HAP-1 (cell line): ENCODE measurements around the gene SELENOH.
"Not testable (repeated sequence)": the region's sequence is repeated elsewhere in the genome, so short reads cannot be mapped to it uniquely, and the experiment has no call there.

Source experiments
- DNase-seq, 2 experiments: peaks; one replicate each; pipeline ENCODE4 v3.0.0-alpha.2; 2016 to 2020; ENCODE audit warnings: low spot score in 2 of 2
- H3K27me3 ChIP-seq: fragments of 250-450 bp; sonication (Bioruptor Pico); 2 replicates; pipeline ENCODE4 v1.5.1; 2020; ENCODE audit warnings: low read depth, mild to moderate bottlenecking, moderate library complexity
- H3K36me3 ChIP-seq: fragments of 250-450 bp; sonication (Bioruptor Pico); replicated peaks from 2 replicates; pipeline ENCODE4 v1.5.1; 2020; ENCODE audit warnings: mild to moderate bottlenecking
- H3K4me1 ChIP-seq: fragments of 250-450 bp; sonication (Bioruptor Pico); 2 replicates; pipeline ENCODE4 v1.5.1; 2020; ENCODE audit warnings: mild to moderate bottlenecking
- H3K4me3 ChIP-seq: fragments of 250-450 bp; sonication (Bioruptor Pico); 2 replicates; pipeline ENCODE4 v1.5.1; 2020; ENCODE audit warnings: mild to moderate bottlenecking, moderate library complexity
- H3K9me3 ChIP-seq: fragments of 250-450 bp; sonication (Bioruptor Pico); 2 replicates; pipeline ENCODE4 v1.5.1; 2020; ENCODE audit warnings: mild to moderate bottlenecking, moderate library complexity
- in situ Hi-C: fragments of 300-500 bp; cut with MboI; formaldehyde crosslinking; loops from 3 replicates; pipeline ENCODE4 v1.14.3; 2020; ENCODE audit warnings: low sequenced_read_pairs, inconsistent platforms, mixed read lengths

Gene SELENOH

GRCh38 chr11:57741132-57742086 is at the start of gene SELENOH:
Gene SELENOH (plus strand): TSS chr11:57741491. CDS start chr11:57741596, 105 bp downstream.
- Histone ChIP-seq H3K4me3 (peak within 1 kb of the TSS; percentile 93), H3K27me3 (no peaks in the 10 kb centered on the region), H3K9me3 (no peaks in the 10 kb centered on the region), H3K4me1 (peaks cover 4% of the 10 kb centered on the region), H3K36me3 (peaks cover 52% of the 10 kb centered on the region)
- peak; percentile 97 to 98 for DNase-seq
- in situ Hi-C loops = no loop called here

- no peak for DNase-seq
- Histone ChIP-seq H3K4me3 (no peak overlapping the region), H3K4me1 (no peaks in the 10 kb centered on the region), H3K27me3 (no peaks in the 10 kb centered on the region), H3K9me3 (no peaks in the 10 kb centered on the region), H3K36me3 (peaks cover 71% of the 10 kb centered on the region)
- in situ Hi-C loops = no loop called here
Observed at GRCh38 chr11:57698843-57699365, 42.4 kb upstream of the SELENOH start.

- Histone ChIP-seq H3K27me3 (no peaks in the 10 kb centered on the region), H3K36me3 (peaks cover 70% of the 10 kb centered on the region), H3K4me3 (no peak overlapping the region), H3K9me3 (no peaks in the 10 kb centered on the region), H3K4me1 (no peaks in the 10 kb centered on the region)
- no peak for DNase-seq
- in situ Hi-C loops = no loop called here
Observed at GRCh38 chr11:57699813-57700212, 41.5 kb upstream of the SELENOH start.

GRCh38 chr11:57700425-57700824 is 40.9 kb upstream of the SELENOH start:
- Histone ChIP-seq H3K4me1 (no peaks in the 10 kb centered on the region), H3K4me3 (no peak overlapping the region), H3K27me3 (no peaks in the 10 kb centered on the region), H3K9me3 (no peaks in the 10 kb centered on the region), H3K36me3 (peaks cover 66% of the 10 kb centered on the region)
- DNase-seq = no peak
- in situ Hi-C loops = no loop called here

- 0 out of 2 replicates have a peak, but pooled peaks cover 2% of the 10 kb centered on the region for H3K4me1 ChIP-seq
- H3K9me3 ChIP-seq = no peaks in the 10 kb centered on the region
- in situ Hi-C loops = no loop called here
- DNase-seq = no peak
- H3K27me3 ChIP-seq = no peaks in the 10 kb centered on the region
- H3K4me3 ChIP-seq = no peak overlapping the region
- H3K36me3 ChIP-seq = peaks cover 44% of the 10 kb centered on the region
Observed at GRCh38 chr11:57703341-57703740, 38.0 kb upstream of the SELENOH start.

GRCh38 chr11:57704932-57705331 is 36.4 kb upstream of the SELENOH start:
- no peak overlapping the region for H3K4me3 ChIP-seq
- H3K36me3 ChIP-seq = peaks cover 28% of the 10 kb centered on the region
- no peaks in the 10 kb centered on the region for H3K9me3 ChIP-seq
- DNase-seq = no peak
- H3K4me1 ChIP-seq = 0 out of 2 replicates have a peak, but pooled peaks cover 2% of the 10 kb centered on the region
- no peaks in the 10 kb centered on the region for H3K27me3 ChIP-seq
- in situ Hi-C loops = no loop called here

GRCh38 chr11:57705432-57705831 is 35.9 kb upstream of the SELENOH start:
- DNase-seq, H3K9me3 ChIP-seq, H3K4me3 ChIP-seq, H3K4me1 ChIP-seq, H3K27me3 ChIP-seq, in situ Hi-C loops: not testable (repeated sequence)
- H3K36me3 ChIP-seq = peaks cover 26% of the 10 kb centered on the region

- in situ Hi-C loops = no loop called here
- Histone ChIP-seq H3K27me3 (no peaks in the 10 kb centered on the region), H3K9me3 (no peaks in the 10 kb centered on the region), H3K36me3 (peaks cover 10% of the 10 kb centered on the region), H3K4me1 (peaks cover 13% of the 10 kb centered on the region), H3K4me3 (no peak overlapping the region)
- DNase-seq = no peak
Observed at GRCh38 chr11:57709802-57710367, 31.4 kb upstream of the SELENOH start.

- in situ Hi-C loops = no loop called here
- DNase-seq = peak; percentile 83 to 91
- H3K4me3 ChIP-seq = peak within 1 kb of the TSS; percentile 87
- H3K27me3 ChIP-seq = no peaks in the 10 kb centered on the region
- peaks cover 11% of the 10 kb centered on the region for H3K4me1 ChIP-seq
- H3K9me3 ChIP-seq = no peaks in the 10 kb centered on the region
- H3K36me3 ChIP-seq = peaks cover 12% of the 10 kb centered on the region
Observed at GRCh38 chr11:57711414-57712255, 29.7 kb upstream of the SELENOH start, which contains the start of gene MED19. Gene MED19 (minus strand): TSS chr11:57712215. CDS start chr11:57712179, 36 bp downstream.

- H3K9me3 ChIP-seq = no peaks in the 10 kb centered on the region
- DNase-seq = peak; percentile 95 to 99
- in situ Hi-C loops = no loop called here
- peaks cover 12% of the 10 kb centered on the region for H3K36me3 ChIP-seq
- peak within 1 kb of the TSS; percentile 87 for H3K4me3 ChIP-seq
- H3K27me3 ChIP-seq = no peaks in the 10 kb centered on the region
- H3K4me1 ChIP-seq = peaks cover 11% of the 10 kb centered on the region
Observed at GRCh38 chr11:57712256-57713150, 28.8 kb upstream of the SELENOH start, which contains the start of gene TMX2. Gene TMX2 (plus strand): TSS chr11:57712593. CDS start chr11:57712619, 26 bp downstream.

- in situ Hi-C loops = no loop called here
- Histone ChIP-seq H3K27me3 (no peaks in the 10 kb centered on the region), H3K4me3 (peak overlapping the region; percentile 87), H3K9me3 (no peaks in the 10 kb centered on the region), H3K36me3 (peaks cover 19% of the 10 kb centered on the region), H3K4me1 (peaks cover 11% of the 10 kb centered on the region)
- no peak for DNase-seq
Observed at GRCh38 chr11:57713835-57714234, 27.5 kb upstream of the SELENOH start.

GRCh38 chr11:57716726-57717125 is 24.6 kb upstream of the SELENOH start:
- H3K4me1 ChIP-seq, H3K4me3 ChIP-seq, H3K27me3 ChIP-seq, in situ Hi-C loops, DNase-seq, H3K9me3 ChIP-seq: not testable (repeated sequence)
- H3K36me3 ChIP-seq = peaks cover 30% of the 10 kb centered on the region
